GM19455 (cell line): Measurements from ENCODE around the gene PARD3B.

Source experiments
- ATAC-seq: cut with Tn5 transposase; IDR thresholded peaks from one replicate; pipeline ENCODE4 v1.9.1; 2021; ENCODE audit not compliant: unreplicated experiment

The PARD3B gene

DNA sequence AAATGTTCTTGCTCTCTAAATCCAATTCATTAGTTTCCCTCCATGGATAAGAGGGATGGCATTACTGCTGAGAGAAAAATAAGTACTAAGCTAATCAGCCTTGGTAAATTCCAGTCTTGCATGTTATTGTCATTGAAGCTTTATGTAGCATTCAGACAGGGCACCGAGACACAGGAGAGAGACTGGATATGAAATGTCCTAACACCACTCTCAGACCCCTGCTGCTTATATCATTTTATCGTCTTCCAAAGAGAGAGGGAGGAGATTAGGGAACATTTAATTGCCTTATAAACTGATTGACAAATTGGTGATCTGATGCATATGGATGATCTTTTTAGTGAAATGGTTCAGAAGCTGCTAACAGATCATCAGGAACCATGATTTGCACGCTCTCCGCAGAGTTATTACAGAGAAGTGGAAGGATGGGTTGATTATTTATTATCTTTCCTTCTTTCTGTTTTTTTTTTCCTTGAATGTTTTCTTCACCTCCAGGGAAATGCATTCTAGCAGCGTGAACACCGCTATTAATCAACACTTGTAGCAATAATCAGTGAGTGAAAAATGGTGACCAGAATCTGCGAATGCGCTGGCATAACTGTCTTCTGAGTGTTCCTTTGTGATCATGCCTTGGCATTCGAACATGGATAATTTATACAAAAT, 986.3 kb downstream of the PARD3B start:
- no peak for ATAC-seq

DNA sequence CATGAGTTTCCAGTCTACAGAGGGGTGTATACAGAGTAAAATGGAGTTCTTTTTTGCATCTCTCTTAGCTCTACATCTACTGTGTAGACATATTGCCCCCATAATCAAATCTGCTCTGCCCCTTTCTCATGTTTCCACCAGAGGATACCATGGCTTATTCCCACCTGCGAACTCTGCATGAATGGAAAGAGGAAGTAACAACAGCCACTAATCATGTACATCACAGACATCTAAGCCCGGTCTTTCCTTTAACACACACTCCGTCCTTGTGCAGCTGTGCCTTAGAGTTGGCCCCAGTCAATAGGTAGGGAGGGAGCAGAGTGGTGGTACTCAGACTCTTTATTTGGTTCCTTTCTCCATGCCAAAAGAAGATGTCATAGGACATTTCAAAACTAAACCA, 989.7 kb downstream of the PARD3B start:
- no peak for ATAC-seq

DNA sequence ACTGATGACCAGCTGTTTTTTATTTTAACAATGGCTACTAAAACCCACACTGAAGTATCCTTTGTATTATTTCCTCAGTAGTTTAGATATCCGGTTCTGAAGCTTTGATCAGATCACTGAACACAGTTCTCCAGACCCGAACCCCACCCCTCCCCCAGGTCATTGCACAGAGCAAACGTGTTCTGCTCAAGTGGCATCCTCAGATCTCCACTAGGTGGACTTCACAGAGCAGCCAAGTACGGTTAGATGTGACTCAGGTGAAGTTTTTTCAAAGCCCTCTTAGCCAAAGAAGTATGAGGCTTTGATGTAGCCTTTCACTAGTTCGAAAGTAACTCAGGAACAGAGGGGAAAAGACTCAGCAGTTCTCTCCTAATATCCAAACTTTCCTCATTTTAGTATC, 994.3 kb downstream of the PARD3B start:
- ATAC-seq: no peak

DNA sequence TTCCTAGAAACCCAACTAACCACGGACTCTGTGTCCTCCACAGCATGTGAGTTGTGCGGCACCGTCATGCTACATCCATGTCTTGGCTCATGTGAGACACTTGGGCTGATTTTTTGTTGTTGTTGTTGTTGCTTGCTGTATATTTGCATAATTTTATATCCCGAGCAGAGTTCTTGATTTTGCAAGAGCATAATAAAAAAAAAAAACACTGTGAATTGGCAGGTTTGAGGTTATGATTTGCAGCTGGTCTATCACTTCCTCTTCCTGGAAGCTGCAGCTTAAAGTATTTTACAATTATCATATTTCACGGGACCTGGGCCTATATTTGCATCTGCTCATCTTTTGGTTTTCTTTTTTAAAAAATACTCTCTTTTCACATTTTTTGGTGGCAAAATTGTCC, 994.8 kb downstream of the PARD3B start:
- no peak for ATAC-seq

DNA sequence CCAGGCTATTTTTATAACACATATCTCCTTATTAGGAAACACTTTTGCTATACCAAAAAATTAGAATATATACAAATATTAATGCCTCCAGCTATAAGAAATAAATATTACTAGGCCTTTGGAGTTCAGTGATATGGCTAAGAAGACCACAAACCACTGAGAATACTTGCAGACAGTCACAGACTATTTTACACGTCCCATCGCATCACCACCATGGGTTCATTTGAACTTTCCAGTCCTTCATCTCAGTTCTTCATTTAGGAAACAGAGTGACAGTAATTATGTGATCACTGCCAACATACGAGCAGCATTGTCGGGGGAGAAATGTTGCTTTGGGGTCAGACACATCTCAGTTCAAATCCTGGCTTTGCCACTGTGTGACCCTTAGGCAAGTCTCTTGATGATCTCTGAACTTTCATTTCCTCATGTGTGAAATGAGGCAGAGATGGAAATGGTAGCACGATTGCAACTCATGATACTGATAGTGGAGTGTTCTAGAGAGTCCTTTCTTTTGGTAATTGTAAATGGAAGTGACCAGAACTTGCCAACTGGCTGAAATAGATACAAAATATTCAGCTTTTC, 998.1 kb downstream of the PARD3B start:
- no peak for ATAC-seq

DNA sequence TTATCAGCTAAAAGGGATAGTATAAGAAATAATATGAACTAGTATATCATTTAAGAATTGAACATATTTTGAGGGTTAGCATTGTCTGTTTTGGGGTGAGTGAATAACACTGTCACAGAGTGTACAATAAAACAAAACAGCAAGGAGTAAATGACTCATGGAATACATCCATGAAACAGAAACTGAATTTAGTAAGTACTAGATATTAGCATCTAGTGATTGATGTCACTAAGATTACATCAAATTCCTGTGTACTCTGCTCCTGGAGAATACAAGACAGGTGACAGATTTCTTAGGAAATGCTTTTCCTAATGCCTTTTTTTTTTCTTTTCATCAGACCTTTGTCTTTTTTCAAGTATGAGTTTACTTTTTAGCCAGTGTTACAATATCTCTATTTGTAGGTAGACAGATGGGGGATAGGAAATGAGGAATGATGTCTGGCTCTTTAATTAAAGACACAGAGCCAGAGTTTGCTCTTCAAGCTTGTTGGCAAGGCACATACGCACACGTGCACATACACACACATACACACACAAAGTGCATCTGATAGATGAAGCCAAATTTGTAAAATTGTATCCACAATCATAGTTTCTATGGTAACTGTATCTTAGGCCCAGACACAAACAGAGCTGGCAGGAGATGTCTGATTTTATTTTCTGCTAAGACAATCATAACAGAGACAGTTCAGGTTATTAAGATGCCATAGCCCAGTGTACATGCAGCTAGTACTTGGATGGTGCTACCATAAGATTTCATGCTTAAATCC, 998.8 kb downstream of the PARD3B start:
- no peak for ATAC-seq

DNA sequence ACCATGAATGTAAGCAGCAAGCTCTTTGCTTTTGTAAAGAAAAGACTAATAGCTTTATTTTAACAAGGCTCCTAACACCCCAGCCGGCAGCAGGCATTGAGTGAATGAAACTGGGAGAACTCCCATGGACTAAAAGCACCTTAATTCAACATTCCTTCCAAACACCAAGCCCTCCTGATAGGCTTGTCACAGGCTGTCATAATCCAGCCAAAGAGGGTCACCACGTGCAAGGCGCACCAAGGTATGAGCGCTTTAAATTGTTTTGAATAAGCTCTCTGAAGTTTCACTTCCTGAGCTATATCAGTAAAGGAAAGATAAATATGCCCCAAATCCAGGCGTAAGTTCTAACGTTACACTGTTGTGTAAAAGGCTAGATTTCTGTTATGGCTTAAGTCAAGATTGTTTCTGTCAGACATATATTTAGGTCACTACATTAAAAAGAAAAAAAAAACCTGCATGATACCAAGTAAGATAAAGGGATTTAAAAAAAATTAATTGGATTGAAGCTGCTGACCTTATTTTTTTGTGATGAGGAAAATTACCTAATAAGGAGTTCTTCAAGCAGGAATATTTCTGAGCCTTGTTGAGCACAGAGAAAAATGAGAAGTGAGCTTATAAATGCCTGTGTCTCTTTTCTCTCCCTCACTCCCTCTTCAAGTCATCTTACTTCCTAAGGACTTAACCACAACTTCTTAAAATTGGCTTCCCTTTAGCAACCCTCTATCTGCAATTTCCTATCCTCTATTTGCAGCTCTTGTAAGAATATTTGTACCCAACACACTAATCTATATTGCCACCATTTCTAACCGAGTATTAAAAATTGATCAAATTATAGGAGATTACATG, 1000.9 kb downstream of the PARD3B start:
- ATAC-seq: no peak

DNA sequence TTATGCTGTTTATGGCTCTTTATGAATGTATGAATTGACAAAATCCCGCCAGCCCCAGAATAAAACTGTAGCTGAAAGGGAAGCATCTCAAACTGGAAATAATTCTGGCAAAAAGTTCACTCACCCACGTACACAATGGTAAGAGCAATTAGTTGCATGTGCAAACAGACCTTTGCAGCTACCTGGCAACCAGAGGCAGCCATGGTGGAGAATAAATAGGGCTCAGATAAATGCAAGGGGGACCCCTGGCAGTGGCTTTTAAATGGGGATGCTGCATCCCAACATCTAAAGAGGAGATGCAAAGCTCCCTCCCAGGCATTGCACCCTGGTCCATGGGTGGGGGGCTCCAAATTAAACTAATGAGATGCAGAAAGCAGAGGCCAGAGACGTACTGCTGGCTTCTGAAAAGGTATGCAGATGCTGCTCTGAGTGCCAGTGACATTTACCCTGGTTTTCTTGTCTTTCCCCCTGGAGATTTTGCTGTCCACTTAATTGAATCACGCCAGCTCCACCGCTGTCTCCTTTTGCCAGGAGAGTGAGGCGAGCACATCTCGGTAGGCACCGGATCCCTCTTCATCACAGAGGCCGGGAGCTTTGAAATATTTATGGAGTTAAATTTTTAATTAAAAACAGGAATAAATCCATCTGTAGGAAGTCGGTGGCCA, 1010.4 kb downstream of the PARD3B start:
- ATAC-seq: no peak

DNA sequence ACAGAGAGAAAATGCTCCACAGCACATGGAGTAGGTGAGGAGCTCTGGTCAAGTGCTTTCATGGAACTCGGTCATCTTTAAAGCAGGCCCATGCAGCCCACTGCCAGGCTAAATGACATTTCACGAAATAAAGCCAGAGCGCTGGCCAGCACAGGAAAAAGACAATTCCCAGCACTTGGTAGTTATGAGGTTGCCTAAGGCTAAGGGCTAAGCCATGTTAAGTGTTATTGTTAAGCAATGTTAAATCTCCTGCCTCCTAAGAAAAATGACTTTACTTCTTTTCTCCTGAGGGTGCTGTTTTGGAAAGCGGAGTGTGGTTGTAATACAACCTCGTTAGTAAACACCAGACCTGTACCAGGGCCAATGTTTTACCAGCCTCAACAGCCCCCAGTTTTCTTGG, 1011.1 kb downstream of the PARD3B start:
- no peak for ATAC-seq

DNA sequence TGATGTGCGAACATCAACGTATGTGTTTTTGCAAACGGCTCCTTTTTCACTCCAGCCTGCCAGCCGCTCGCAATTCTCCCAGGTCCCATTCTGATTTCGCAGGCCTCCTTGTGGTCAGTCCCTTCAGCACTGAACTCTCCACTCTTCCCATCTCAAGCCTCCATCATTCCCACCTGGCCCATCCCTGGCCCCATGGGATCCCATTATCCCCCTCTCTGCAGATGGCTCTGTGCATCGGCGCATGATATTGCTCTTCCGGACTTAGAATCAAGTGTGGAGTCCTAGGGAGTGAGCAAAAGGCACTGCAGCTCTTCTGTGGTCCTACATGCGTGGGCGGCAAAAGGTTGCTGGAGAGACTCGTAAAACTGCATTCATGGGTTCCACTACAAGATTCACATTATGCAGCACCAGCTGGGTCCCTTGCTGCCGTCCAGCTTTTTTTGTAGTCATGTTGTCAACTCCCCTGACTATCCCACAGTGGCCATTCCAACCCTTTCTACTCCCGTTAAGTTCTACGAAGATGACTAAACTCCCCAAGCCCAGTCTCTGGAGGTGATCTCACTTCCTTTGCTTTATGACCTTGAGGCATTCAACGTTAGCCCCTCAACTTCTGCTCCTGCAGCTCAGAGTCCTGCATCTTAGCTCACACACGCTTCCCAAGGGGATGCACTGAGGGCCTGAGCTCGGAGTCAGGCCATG, 1011.7 kb downstream of the PARD3B start:
- no peak for ATAC-seq

DNA sequence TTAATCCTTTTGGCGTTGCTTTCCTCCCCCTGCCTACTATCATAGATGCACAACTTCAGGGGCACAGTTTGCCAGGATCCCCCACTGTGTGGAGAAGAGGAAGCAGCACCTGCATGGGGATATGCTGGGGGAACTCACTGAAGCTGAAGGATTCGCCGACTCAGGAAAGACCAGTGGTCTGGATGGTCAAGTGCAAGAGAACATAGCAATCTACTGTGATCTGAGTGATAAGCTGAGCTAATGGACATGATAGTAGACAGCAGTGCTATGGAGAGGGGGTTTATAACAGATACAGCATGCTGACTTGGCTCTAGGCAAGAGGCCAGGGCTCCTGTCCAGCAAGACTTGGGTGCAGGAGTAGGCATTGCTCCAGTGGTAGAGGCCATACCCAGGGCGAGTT, 1012.6 kb downstream of the PARD3B start:
- ATAC-seq: no peak

DNA sequence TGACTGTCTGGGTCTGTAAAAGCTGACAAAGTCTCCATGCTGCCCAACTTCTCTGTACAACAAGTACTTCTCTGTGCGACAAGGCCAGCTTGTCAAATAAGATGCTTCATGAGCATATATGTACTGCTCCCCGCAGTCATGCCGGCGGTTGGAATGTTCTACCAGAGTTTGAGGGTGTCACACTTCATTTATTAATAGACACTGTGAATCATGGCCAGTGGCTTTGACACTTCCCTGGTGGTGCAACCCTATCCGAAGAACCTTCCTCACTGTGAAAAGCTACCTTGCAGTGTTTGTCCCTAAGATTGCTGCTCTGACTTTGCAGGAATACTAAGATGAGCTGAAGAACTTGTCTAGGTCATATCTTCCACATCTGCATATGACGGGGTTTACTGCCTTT, 1016.2 kb downstream of the PARD3B start:
- no peak for ATAC-seq

DNA sequence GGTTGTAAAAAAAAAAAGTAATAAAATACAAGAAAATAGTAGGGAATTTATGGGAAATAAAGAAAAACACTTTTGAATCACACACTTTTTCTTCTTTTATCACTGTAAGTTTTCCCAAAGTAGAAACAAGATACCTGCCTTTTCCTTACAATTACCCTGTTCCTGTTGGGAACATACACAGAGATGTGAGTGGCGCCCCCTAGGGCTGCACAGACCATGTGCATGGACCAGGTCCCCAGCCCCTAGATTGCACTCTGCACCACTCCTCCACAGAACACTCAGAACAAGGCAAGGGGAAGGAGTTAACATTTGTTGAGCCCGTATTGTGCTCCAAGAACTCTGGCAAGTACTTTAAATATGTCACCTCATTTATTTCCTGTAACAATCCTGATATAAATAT, 1018.4 kb downstream of the PARD3B start:
- ATAC-seq: no peak

DNA sequence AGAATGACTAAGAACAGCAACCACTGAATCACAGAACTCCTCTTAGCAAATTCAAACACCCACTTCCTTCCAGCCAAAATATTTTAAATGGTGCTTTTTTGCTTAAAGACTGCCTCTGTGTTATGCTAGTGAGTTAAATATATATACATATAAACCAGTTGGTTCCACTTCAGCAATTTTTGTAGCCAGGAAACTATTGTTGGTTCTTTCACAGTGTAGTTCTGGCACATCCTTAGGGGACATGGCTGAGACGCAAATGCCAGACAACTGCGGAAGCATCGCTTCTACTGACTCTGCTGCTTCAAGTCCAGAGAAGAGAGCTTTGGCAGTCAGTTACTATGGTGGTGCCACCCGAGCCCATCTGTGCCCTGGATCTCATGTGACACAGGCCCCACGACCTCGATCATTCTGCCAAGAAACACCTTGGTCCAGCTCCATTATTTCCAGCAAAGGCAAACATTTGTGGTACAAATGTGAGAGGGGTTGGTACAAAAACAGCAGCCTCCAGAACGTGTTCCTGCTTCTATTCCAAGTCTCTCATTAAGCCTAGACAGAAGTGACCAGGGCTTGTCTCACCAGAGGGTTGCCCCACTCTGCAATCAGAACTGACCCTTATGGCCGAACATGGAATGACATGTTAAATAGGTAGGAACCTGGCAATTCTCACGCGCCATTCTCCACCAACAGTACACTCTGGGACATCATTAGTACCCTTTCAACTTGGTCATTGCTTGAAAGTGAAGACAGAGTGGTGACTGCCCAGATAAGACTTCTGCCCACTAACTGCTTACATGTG, 1019.3 kb downstream of the PARD3B start:
- no peak for ATAC-seq

DNA sequence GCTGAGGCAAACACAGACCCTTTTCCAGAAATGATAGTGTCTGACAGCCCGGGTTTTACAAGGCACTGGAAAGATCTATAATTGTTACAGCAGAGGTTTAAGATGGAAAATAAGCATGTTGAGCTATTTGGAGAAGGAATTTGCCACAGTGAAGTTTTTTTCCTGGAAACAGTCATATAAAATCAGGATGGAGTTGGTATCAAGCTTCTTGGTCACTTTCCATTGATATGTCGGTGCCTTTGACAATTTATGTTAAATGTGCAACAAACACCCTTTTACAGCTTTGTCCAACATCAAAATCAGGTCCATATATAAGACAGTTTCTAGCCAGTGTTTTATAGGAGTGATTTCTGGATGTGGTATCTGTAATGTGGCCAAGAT, 1019.9 kb downstream of the PARD3B start:
- ATAC-seq: no peak

DNA sequence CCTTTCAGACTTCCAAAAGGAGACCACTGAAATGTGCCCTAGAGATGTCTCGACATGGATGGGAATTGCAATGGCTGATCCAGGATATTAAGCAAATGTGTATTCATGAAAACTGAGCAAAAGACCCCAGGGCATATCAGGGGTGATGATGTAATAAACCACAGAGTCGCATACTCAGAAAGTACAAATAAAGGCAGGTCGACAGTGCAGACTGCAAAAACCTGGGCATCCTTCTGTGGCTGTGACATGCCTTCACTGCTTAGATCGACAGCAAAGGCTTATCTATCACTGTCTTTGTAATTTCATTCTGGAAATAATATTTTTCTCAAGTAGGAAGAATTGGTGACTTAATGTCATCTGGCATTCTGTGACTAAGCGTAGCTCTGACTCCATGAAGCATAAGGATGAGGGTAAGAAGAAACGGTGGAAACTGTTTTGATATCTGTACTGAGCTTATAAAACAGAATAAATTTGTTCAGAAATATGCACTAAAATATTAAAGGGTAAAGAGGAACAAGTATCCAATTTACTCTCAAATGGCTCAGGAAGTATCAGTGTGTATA, 1021.4 kb downstream of the PARD3B start:
- ATAC-seq: no peak

DNA sequence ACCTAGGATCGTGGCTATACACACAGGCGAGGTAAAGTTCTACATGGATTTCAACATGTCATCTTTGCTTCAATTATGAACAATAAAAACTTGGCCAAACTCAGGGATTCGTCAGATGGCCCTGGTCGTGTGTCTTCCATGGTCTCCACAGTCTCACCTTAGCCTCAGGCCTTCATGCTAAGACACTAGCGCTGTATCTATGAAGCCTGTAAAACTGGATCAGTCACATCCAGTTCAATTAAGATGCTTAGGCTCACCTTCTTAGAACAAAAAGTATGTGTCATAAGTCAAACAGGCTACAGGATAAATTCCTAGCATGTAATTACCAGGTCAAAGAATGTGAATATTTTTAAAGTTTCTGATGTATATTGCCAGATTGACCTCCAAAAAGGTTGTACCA, 1023.3 kb downstream of the PARD3B start:
- ATAC-seq: no peak

DNA sequence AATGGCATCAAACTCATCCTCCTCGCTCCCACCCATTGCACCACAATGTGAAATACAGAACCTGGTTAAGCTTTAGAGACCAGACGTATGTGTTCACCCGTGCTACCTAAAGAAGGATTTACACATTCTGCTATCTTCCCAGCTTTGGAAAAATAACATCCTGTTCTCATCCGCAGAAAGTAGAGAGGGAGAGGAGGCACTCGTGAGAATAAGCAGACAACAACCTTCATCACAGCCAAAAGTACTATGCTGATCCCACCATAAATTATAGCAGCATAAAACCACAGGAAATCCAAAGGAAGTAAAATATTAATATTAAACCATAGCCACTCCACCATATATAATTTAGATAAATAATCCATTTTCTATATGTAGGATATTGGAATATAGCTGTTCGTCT, 1025.4 kb downstream of the PARD3B start:
- no peak for ATAC-seq

DNA sequence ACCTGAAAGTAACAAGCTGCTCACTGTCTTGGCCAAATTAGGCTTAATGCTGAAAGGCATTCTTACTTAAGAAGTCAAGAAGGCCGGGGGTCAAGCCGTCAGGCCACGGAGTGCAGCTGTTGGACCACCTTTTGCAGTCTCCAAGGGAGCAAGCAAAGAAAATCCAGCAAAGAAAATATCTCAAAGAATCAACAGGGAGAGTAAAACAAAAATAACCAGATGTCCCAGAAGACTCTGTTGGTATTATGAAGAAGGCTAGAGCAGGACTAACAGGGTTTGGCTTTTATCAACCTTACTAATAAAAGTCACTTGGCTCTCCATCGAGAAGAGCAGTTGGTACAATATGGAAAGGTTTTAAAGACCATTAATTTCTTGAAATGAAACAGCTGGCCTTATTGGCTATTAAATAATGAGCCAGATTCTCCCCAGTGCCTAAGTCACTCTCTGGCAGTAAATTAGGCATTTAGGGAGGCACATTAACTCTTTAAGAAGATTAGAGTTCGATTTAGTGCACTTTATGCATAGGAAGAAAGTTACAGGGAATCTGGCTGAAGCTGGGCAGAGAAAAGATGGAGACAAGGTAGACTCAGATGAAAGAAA, 1026.2 kb downstream of the PARD3B start:
- no peak for ATAC-seq
